ENCODE measurements around the gene P3H4. TPM values are rescaled to one million over a fixed set of nuclear protein-coding genes. Genes with fewer than 3 reads are reported as not detected.

The P3H4 gene
- total RNA-seq, 2 donors from 2014 or later: 12.0 to 13.8 TPM

DNA sequence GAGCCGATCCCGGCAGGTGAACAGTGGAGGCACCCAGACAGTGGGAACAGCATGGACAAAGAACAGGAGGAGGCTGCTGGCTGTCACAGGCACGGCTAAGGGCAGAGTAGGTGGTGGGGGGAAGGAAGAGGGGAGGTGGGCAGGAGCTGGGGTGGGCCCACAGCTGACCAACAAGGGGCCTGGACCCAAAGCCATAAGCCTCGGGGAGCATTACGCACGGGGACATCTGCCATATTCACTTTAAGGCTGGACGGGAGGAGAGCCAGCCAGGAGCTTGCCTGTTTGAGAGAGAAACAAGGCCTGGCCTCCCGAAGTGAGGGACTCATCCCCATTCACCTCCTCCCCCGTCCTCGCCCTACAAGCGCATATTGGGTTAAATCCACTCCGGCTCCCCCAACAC lies 57.7 kb downstream of the P3H4 start:
- intact Hi-C loops (cut with DNase I): no loop called here
- no peak for DNase-seq
- no peak for ATAC-seq

Other genes starting within 250 kb of the P3H4 start
- gene KRT9, start 239.9 kb downstream of the P3H4 start, total RNA-seq: not detected
- under 1 TPM; 0.41 to 0.58 TPM for gene KRT14, start 225.1 kb downstream of the P3H4 start, total RNA-seq
- gene KRT16, start 199.2 kb downstream of the P3H4 start, total RNA-seq: 1 to 10 TPM in 1 of 2 donors, under 1 TPM in 1; 0.44 to 1.1 TPM
- gene KRT17, start 187.4 kb downstream of the P3H4 start, total RNA-seq: not detected
- 1,000 to 10,000 TPM in 1 of 2 donors, 100 to 1,000 TPM in 1; 883 to 1,102 TPM for gene EIF1, start 123.1 kb downstream of the P3H4 start, total RNA-seq
- gene GAST, start 99.6 kb downstream of the P3H4 start, total RNA-seq: not detected
- gene HAP1, start 77.3 kb downstream of the P3H4 start, total RNA-seq: not detected
- gene JUP, start 25.2 kb downstream of the P3H4 start, total RNA-seq: 100 to 1,000 TPM; 117 to 139 TPM
- 10 to 100 TPM; 33.0 to 47.3 TPM for gene FKBP10, start 1.1 kb upstream of the P3H4 start, total RNA-seq
- 10 to 100 TPM; 27.8 to 42.1 TPM for gene NT5C3B, start 24.3 kb upstream of the P3H4 start, total RNA-seq
- gene KLHL10, start 25.9 kb upstream of the P3H4 start, total RNA-seq: under 1 TPM; 0.18 to 0.32 TPM
- 1 to 10 TPM; 4.7 to 6.1 TPM for gene KLHL11, start 53.5 kb upstream of the P3H4 start, total RNA-seq
- gene ACLY, start 107.0 kb upstream of the P3H4 start, total RNA-seq: 10 to 100 TPM; 58.7 to 72.2 TPM
- gene ODAD4, start 118.7 kb upstream of the P3H4 start, total RNA-seq: 1 to 10 TPM; 1.0 to 1.3 TPM
- 10 to 100 TPM; 40.3 to 43.7 TPM for gene CNP, start 154.8 kb upstream of the P3H4 start, total RNA-seq
- 10 to 100 TPM; 57.5 to 73.9 TPM for gene DNAJC7, start 205.5 kb upstream of the P3H4 start, total RNA-seq
- gene NKIRAS2, start 208.1 kb upstream of the P3H4 start, total RNA-seq: 10 to 100 TPM; 35.3 to 45.9 TPM
- under 1 TPM; 0.68 to 0.94 TPM for gene C17orf113, start 238.7 kb upstream of the P3H4 start, total RNA-seq

Data from left cardiac atrium (tissue), 4 donors.